B cell (primary cell): ENCODE data around the gene SPRYD3. TPM values are rescaled to one million over a fixed set of nuclear protein-coding genes. Genes with fewer than 3 reads are reported as not detected.

Experiments
- ATAC-seq: fragments of 200-7000 bp; cut with Tn5 transposase; one replicate; pipeline ENCODE4 v1.10.0; 2021; ENCODE audit warnings: low read depth, mild to moderate bottlenecking, moderate number of reproducible peaks, moderate library complexity
- CTCF ChIA-PET: fragments of 350-600 bp; sonication (Branson Sonifier 250); formaldehyde crosslinking; loops from one replicate; lab custom pipeline; 2021; ENCODE audit warnings: antibody characterized with exemption, inconsistent platforms; lab: Charles Lee
- POLR2A ChIA-PET: fragments of 350-600 bp; sonication (Branson Sonifier 250); formaldehyde crosslinking; loops from one replicate; lab custom pipeline; 2021; ENCODE audit warnings: antibody characterized with exemption; lab: Charles Lee
- DNase-seq: peaks from one replicate; pipeline ENCODE4 v3.0.0; 2013
- H2AFZ ChIP-seq: 2 replicates; pipeline ENCODE4 v1.6.1; 2012; ENCODE audit warnings: mild to moderate bottlenecking, low read depth, low read length; ENCODE audit not compliant: insufficient read depth, poor library complexity, severe bottlenecking
- H3K27ac ChIP-seq, 2 donors: 1 replicate in 1 of 2; 2 replicates in 1 of 2; pipeline ENCODE4 v1.5.1; 2012 to 2013; ENCODE audit warnings: low read length in 2 of 2, mild to moderate bottlenecking in 2 of 2, moderate library complexity in 1 of 2
- H3K27me3 ChIP-seq, 4 experiments: fragments of 200-600 bp in 1 of 4; sonication (generic) in 1 of 4; replicated peaks in 1 of 4; 1 replicate in 2 of 4; 2 replicates in 2 of 4; pipeline versions ENCODE4 v1.6.1 to v1.7.0; 2013 to 2016; ENCODE audit warnings: low read length in 3 of 4, mild to moderate bottlenecking in 2 of 4, mixed read lengths in 1 of 4, moderate library complexity in 1 of 4; ENCODE audit not compliant: insufficient read depth in 4 of 4, control insufficient read depth in 3 of 4; ENCODE audit errors: control extremely low read depth in 1 of 4
- H3K36me3 ChIP-seq, 2 experiments: replicated peaks in 1 of 2; 1 replicate in 1 of 2; 2 replicates in 1 of 2; pipeline versions ENCODE4 v1.6.1 to v1.7.1; 2013; ENCODE audit warnings: low read length in 1 of 2; ENCODE audit not compliant: insufficient read depth in 2 of 2, control insufficient read depth in 1 of 2; ENCODE audit errors: control extremely low read depth in 1 of 2, extremely low read depth in 1 of 2
- H3K4me1 ChIP-seq, 2 donors: fragments of 200-600 bp in 1 of 2; sonication (generic) in 1 of 2; 1 replicate in 1 of 2; 2 replicates in 1 of 2; pipeline versions ENCODE4 v1.5.1 to v1.6.1; 2013 to 2017; ENCODE audit warnings: low read length in 2 of 2; ENCODE audit not compliant: control insufficient read depth in 2 of 2, insufficient read depth in 2 of 2
- H3K4me2 ChIP-seq: replicated peaks from 2 replicates; pipeline ENCODE3; 2012; ENCODE audit warnings: mild to moderate bottlenecking, low read depth, low read length; ENCODE audit not compliant: poor library complexity, severe bottlenecking
- H3K4me3 ChIP-seq, 5 experiments: fragments of 200-600 bp in 1 of 5; sonication (generic) in 1 of 5; 1 replicate in 3 of 5; 2 replicates in 2 of 5; pipeline versions ENCODE4 v1.5.1 to v1.7.0; 2011 to 2016; ENCODE audit warnings: low read length in 4 of 5, mild to moderate bottlenecking in 4 of 5, low read depth in 2 of 5, control low read depth in 1 of 5, moderate library complexity in 1 of 5; ENCODE audit not compliant: insufficient read depth in 1 of 5; ENCODE audit errors: control extremely low read depth in 1 of 5, extremely low read depth in 1 of 5
- H3K79me2 ChIP-seq: fragments of 200-600 bp; sonication (generic); one replicate; pipeline ENCODE4 v1.6.0; 2016; ENCODE audit warnings: low read length; ENCODE audit not compliant: control insufficient read depth, insufficient read depth
- H3K9ac ChIP-seq: fragments of 200-600 bp; sonication (generic); 2 replicates; pipeline ENCODE4 v1.6.1; 2017; ENCODE audit warnings: mild to moderate bottlenecking, low read length, moderate library complexity
- H3K9me3 ChIP-seq, 3 donors: one replicate each; pipeline versions ENCODE4 v1.6.1 to v1.7.1; 2013; ENCODE audit warnings: low read length in 2 of 3; ENCODE audit not compliant: control insufficient read depth in 2 of 3, insufficient read depth in 1 of 3; ENCODE audit errors: control extremely low read depth in 1 of 3
- H4K20me1 ChIP-seq: 2 replicates; pipeline ENCODE4 v1.6.0; 2012; ENCODE audit warnings: mild to moderate bottlenecking, low read length; ENCODE audit not compliant: insufficient read depth, control insufficient read depth, poor library complexity, severe bottlenecking
- H3K27ac Mint-ChIP-seq: one replicate; pipeline ENCODE4 v1.8.0; 2021; ENCODE audit warnings: mixed read lengths
- H3K27me3 Mint-ChIP-seq: one replicate; pipeline ENCODE4 v1.8.0; 2021; ENCODE audit warnings: mixed read lengths
- H3K4me1 Mint-ChIP-seq: one replicate; pipeline ENCODE4 v1.8.0; 2021; ENCODE audit warnings: mixed read lengths
- H3K4me3 Mint-ChIP-seq: one replicate; pipeline ENCODE4 v1.8.0; 2021; ENCODE audit warnings: mixed read lengths
- H3K9me3 Mint-ChIP-seq: one replicate; pipeline ENCODE4 v1.8.0; 2022; ENCODE audit warnings: mixed read lengths; ENCODE audit not compliant: insufficient read depth
- EZH2 ChIP-seq: IDR thresholded peaks from 2 replicates; pipeline ENCODE4 v1.6.1; 2012; ENCODE audit warnings: borderline replicate concordance, low read depth, mild to moderate bottlenecking, moderate library complexity, low read length; ENCODE audit not compliant: insufficient read depth, poor library complexity, severe bottlenecking
- WGBS: methylation state at CpG from one replicate; pipeline ENCODE4 v1.1.5; 2013; ENCODE audit warnings: missing lambda C conversion rate; ENCODE audit not compliant: insufficient coverage; 5-methylcytosine and 5-hydroxymethylcytosine counted together
- intact Hi-C: fragments of 100-400 bp; cut with micrococcal nuclease; formaldehyde crosslinking; loops from one replicate; pipeline ENCODE4 v1.10.0; 2022
- polyA plus RNA-seq: library from polyadenylated mRNA; depleted of rRNA; stranded (reverse); fragments of >200 nt; gene quantifications from 2 replicates; pipeline ENCODE4 v1.2.3, GENCODE V29; 2012
- total RNA-seq, 2 donors: library from RNA; stranded (reverse); fragments of 120-200 nt in 1 of 2; gene quantifications; 1 replicate in 1 of 2; 2 replicates in 1 of 2; pipeline versions ENCODE4 v1.2.3 to v1.2.4, GENCODE V29; 2013 to 2022
- TF ChIP-seq, protein P1 (sequence below): fragments of 200-600 bp; IDR thresholded peaks from one replicate; pipeline ENCODE4 v1.8.0; 2022; ENCODE audit warnings: antibody characterized with exemption, mild to moderate bottlenecking

The SPRYD3 gene
- total and polyA plus RNA-seq, 2 donors (not counting 1 experiment from before 2014, with no cell fraction given), result 15.9 to 43.3 TPM

DNA sequence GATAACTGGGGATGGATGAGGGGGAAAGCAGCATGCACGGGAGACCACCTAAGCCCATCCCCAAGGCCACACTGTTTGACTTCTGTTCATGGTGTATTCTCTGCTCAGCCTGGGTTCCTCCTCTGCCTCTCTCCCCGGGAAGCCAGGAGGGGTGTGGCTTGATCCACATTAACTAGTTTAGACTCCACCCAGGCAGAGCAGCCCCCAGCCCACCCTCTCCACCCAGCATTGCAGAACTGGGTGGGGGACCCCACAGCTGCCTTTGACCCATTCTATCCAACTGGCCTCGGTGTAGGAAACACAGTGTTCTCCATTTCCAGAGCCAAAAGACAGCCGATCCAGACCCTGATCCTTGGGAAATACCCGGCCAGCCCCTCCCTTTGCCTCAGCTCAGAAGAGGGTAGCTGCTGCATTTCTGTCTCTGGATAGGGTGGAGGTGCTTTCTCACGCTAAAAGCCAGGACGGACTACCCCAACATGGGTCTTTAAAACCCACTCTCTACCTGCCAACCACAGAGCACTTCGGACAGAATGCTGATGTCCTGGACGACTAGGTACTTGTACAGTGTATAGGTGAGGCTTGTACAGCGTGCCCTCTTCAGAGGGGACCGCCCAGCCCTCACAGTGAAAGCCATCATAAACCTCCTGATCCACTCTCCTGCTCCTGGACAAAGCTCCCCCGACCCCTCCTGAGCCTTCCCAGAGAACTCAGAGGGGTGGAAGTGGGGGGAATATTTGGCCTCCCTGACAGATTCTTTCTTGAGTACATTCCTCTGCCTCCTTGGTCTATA is 9.4 kb downstream of the SPRYD3 start:
- 40% methylated on average over 1 of the region's 12 CpGs for WGBS
- Histone ChIP-seq H3K9me3 (no peaks in the 10 kb centered on the region), H3K36me3 (peaks cover 0 to 77% of the 10 kb centered on the region in 2 experiments), H3K79me2 (peaks cover 8% of the 10 kb centered on the region), H3K4me2 (no peak overlapping the region), H4K20me1 (peaks cover 37% of the 10 kb centered on the region), H3K4me1 (peaks cover 6 to 21% of the 10 kb centered on the region in 2 donors), H3K9ac (no peak overlapping the region), H3K4me3 (no peak overlapping the region), H3K27me3 (no peaks in the 10 kb centered on the region), H2AFZ (no peak overlapping the region), H3K27ac (no peak overlapping the region)
- no peaks in the 10 kb centered on the region for H3K9me3 Mint-ChIP-seq
- DNase-seq (no peak), ATAC-seq (no peak)
- intact Hi-C loops, result loop anchor here (5.0 to 10.0 kb wide), 2 partner anchors 127 to 255 kb away; partner anchors contain the start of gene AAAS
- TF ChIP-seq EZH2, result no peak
- TF ChIP-seq, protein P1, sequence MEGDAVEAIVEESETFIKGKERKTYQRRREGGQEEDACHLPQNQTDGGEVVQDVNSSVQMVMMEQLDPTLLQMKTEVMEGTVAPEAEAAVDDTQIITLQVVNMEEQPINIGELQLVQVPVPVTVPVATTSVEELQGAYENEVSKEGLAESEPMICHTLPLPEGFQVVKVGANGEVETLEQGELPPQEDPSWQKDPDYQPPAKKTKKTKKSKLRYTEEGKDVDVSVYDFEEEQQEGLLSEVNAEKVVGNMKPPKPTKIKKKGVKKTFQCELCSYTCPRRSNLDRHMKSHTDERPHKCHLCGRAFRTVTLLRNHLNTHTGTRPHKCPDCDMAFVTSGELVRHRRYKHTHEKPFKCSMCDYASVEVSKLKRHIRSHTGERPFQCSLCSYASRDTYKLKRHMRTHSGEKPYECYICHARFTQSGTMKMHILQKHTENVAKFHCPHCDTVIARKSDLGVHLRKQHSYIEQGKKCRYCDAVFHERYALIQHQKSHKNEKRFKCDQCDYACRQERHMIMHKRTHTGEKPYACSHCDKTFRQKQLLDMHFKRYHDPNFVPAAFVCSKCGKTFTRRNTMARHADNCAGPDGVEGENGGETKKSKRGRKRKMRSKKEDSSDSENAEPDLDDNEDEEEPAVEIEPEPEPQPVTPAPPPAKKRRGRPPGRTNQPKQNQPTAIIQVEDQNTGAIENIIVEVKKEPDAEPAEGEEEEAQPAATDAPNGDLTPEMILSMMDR, result no peak
- no peaks in the 10 kb centered on the region for H3K27me3 Mint-ChIP-seq
- no peak overlapping the region for H3K4me3 Mint-ChIP-seq
- ChIA-PET CTCF (interaction anchor here (14.1 kb wide), 1 partner anchor 28 kb away, joined by 344 read pairs; the partner anchor contains the start of genes IGFBP6 and SOAT2), POLR2A (no interaction called here)
- H3K27ac Mint-ChIP-seq, result no peak overlapping the region
- peaks cover 29% of the 10 kb centered on the region for H3K4me1 Mint-ChIP-seq
